A673 (cell line): ENCODE results near the gene MISP.

Experiments
- CTCF ChIP-seq: fragments of 300-800, 200-600 bp; sonication (generic); conservative IDR thresholded peaks from 2 replicates; pipeline ENCODE4 v1.5.1; 2017; ENCODE audit warnings: low read depth, mild to moderate bottlenecking, antibody characterized with exemption, low read length, moderate library complexity, mixed read lengths
- EZH2 ChIP-seq: fragments of 200-600 bp; sonication (generic); IDR thresholded peaks from 2 replicates; pipeline ENCODE4 v1.6.1; 2017; ENCODE audit warnings: borderline replicate concordance, low read depth, mild to moderate bottlenecking, mixed read lengths, antibody characterized with exemption, low read length; ENCODE audit not compliant: poor library complexity, severe bottlenecking

- no peak for TF ChIP-seq CTCF
- no peak for TF ChIP-seq EZH2
These were observed 3.6 kb downstream of the MISP start for GRCh38 chr19:754530-754929.
